Measurements from ENCODE around the gene CFAP52.

The CFAP52 gene

GRCh38 chr17:9677896-9678295 is 101.5 kb downstream of the CFAP52 start:
- TF ChIP-seq EZH2phosphoT487 (conservative IDR thresholded peaks at IDR 0.05; ENCODE audit: low read length) (no peak), CTCF (IDR thresholded peaks at IDR 0.05; ENCODE audit: insufficient read depth, low read length, poor library complexity, severe bottlenecking) (no peak)
- Histone ChIP-seq H3K9me3 (ENCODE audit: insufficient read depth, low read length) (peaks cover 7% of the 10 kb centered on the region; the same call in 1 of the 2 replicates), H2AFZ (ENCODE audit: low read depth, low read length, severe bottlenecking) (no peak overlapping the region), H3K4me2 (ENCODE audit: low read depth, low read length, poor library complexity, severe bottlenecking) (no peak overlapping the region), H3K27ac (ENCODE audit: low read depth, low read length) (no peak overlapping the region), H3F3A (ENCODE audit: insufficient read depth) (no peaks in the 10 kb centered on the region), H3K9ac (ENCODE audit: low read length) (no peak overlapping the region), H3K36me3 (ENCODE audit: low read length) (no peaks in the 10 kb centered on the region), H4K20me1 (ENCODE audit: low read depth, low read length) (no peaks in the 10 kb centered on the region), H3K79me2 (ENCODE audit: insufficient read depth, low read length) (no peaks in the 10 kb centered on the region), H3K4me3 (ENCODE audit: insufficient read depth, low read length, poor library complexity, severe bottlenecking) (no peak overlapping the region), H3K9me2 (replicated peaks; ENCODE audit: insufficient read depth, low read length) (no peaks in the 10 kb centered on the region), H3K27me3 (ENCODE audit: low read length) (no peaks in the 10 kb centered on the region)

- Histone ChIP-seq H3K9me2 (replicated peaks; ENCODE audit: insufficient read depth, low read length) (no peaks in the 10 kb centered on the region), H2AFZ (ENCODE audit: low read depth, low read length, severe bottlenecking) (no peak overlapping the region), H3K27me3 (ENCODE audit: low read length) (no peaks in the 10 kb centered on the region), H3K27ac (ENCODE audit: low read depth, low read length) (no peak overlapping the region), H3K36me3 (ENCODE audit: low read length) (no peaks in the 10 kb centered on the region), H4K20me1 (ENCODE audit: low read depth, low read length) (no peaks in the 10 kb centered on the region), H3K4me2 (ENCODE audit: low read depth, low read length, poor library complexity, severe bottlenecking) (no peak overlapping the region), H3K4me3 (ENCODE audit: insufficient read depth, low read length, poor library complexity, severe bottlenecking) (no peak overlapping the region), H3K79me2 (ENCODE audit: insufficient read depth, low read length) (no peaks in the 10 kb centered on the region), H3K9me3 (ENCODE audit: insufficient read depth, low read length) (peaks cover 6% of the 10 kb centered on the region; the same call in 1 of the 2 replicates), H3F3A (ENCODE audit: insufficient read depth) (no peaks in the 10 kb centered on the region), H3K9ac (ENCODE audit: low read length) (no peak overlapping the region)
- TF ChIP-seq CTCF (IDR thresholded peaks at IDR 0.05; ENCODE audit: insufficient read depth, low read length, poor library complexity, severe bottlenecking) (no peak), EZH2phosphoT487 (conservative IDR thresholded peaks at IDR 0.05; ENCODE audit: low read length) (no peak)
These were observed 108.6 kb downstream of the CFAP52 start for GRCh38 chr17:9684955-9685621.
